Epidermal melanocyte (primary cell): ENCODE measurements around the gene CAMK1D.

Experiments used
- DNase-seq: peaks from one replicate; pipeline ENCODE4 v3.0.0; 2011; ENCODE audit warnings: low spot score; ENCODE audit not compliant: insufficient read length

CAMK1D gene

GRCh38 chr10:12463459-12463838, 114.1 kb downstream of the CAMK1D start:
- no peak for DNase-seq

GRCh38 chr10:12465385-12466136, 116.2 kb downstream of the CAMK1D start:
- no peak for DNase-seq

- DNase-seq = no peak
Observed at GRCh38 chr10:12466704-12467305, 117.5 kb downstream of the CAMK1D start.

- DNase-seq = no peak
Observed at GRCh38 chr10:12469345-12469744, 120.0 kb downstream of the CAMK1D start.

- DNase-seq = no peak
Observed at GRCh38 chr10:12470719-12471118, 121.4 kb downstream of the CAMK1D start.

- DNase-seq = no peak
Observed at GRCh38 chr10:12471135-12471534, 121.8 kb downstream of the CAMK1D start.

GRCh38 chr10:12473491-12473890, 124.1 kb downstream of the CAMK1D start:
- no peak for DNase-seq

GRCh38 chr10:12474727-12475412, 125.5 kb downstream of the CAMK1D start:
- DNase-seq = no peak

GRCh38 chr10:12476656-12477055, 127.3 kb downstream of the CAMK1D start:
- no peak for DNase-seq

GRCh38 chr10:12479437-12479844, 130.1 kb downstream of the CAMK1D start:
- DNase-seq = no peak

GRCh38 chr10:12479924-12480323, 130.6 kb downstream of the CAMK1D start:
- DNase-seq = no peak

- no peak for DNase-seq
Observed at GRCh38 chr10:12480440-12480839, 131.1 kb downstream of the CAMK1D start.

GRCh38 chr10:12481924-12482323, 132.6 kb downstream of the CAMK1D start:
- DNase-seq = no peak

GRCh38 chr10:12482587-12482986, 133.2 kb downstream of the CAMK1D start:
- DNase-seq = no peak

GRCh38 chr10:12484002-12484918, 134.9 kb downstream of the CAMK1D start:
- DNase-seq = no peak

- no peak for DNase-seq
Observed at GRCh38 chr10:12484941-12485805, 135.8 kb downstream of the CAMK1D start.

- no peak for DNase-seq
Observed at GRCh38 chr10:12487366-12487765, 138.0 kb downstream of the CAMK1D start.

- no peak for DNase-seq
Observed at GRCh38 chr10:12488626-12489025, 139.3 kb downstream of the CAMK1D start.

GRCh38 chr10:12489357-12489756, 140.0 kb downstream of the CAMK1D start:
- no peak for DNase-seq

- no peak for DNase-seq
Observed at GRCh38 chr10:12489806-12490205, 140.5 kb downstream of the CAMK1D start.

- no peak for DNase-seq
Observed at GRCh38 chr10:12490963-12491362, 141.6 kb downstream of the CAMK1D start.
